DMS153 treated with DMSO at 0.1 percent for 48 hours (cell line): ENCODE data around the gene TLE4.

ENCODE experiments used
- DNase-seq: peaks from one replicate; lab custom pipeline; 2025; ENCODE audit not compliant: unreplicated experiment; lab: John Stamatoyannopoulos, UW

TLE4 gene

DNA sequence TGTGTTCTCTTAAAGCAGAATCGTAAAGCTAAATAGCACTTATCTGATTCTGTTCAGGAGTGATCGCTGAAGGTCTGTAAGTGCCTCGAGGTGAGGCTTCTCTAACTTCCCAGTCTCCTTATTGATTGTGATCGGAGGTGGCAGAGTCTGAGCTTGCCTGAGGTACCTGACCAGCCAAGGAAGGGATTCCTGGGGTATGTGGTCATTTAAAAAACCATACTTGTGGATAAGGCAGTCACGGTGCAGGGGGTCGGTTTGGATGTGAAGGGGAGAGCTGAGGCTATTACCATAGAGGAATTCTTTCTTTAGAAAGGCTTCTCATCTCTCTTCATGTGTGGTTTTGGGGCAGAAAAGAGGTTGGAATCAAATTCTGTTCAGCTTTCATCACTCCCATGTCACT is 193.7 kb downstream of the TLE4 start:
- DNase-seq = no peak

DNA sequence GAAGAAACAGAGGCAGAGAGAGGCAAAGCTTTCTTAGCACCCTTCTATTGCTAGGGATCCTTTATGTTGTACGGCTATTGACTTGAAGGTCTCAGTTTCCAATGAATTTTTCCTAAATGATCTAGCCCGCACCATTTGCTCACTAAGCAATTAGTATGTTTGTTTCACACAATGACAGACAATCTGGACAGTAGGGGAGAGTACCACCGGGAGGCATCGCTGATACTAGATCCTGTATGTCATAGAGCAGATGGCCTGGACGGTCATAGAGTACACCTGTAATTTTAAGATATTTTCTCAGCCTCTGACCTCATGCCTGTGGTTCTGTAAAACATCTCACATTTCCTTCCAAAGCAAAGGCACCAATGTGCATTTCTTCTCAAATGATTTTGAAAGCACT is 194.3 kb downstream of the TLE4 start:
- no peak for DNase-seq

DNA sequence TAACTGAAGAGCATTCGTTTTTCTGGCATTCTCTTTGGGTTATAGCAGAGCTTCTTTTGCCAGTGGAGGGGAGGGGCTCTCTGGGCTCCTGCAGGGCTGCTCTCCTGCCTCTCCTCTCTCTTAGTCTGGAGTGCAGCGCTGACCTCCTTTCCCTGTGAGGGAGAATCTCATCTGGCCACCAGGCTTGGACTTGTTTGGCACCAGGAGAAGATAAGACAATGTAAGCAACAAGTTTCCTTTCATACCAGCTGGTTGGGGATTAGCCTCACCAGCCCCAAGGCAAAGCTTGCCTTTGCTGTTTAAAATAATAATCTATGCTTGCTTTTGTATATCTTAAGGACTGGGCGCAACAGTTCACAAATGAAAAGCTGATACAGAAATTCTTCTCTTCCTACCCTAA is 196.4 kb downstream of the TLE4 start:
- DNase-seq = no peak

DNA sequence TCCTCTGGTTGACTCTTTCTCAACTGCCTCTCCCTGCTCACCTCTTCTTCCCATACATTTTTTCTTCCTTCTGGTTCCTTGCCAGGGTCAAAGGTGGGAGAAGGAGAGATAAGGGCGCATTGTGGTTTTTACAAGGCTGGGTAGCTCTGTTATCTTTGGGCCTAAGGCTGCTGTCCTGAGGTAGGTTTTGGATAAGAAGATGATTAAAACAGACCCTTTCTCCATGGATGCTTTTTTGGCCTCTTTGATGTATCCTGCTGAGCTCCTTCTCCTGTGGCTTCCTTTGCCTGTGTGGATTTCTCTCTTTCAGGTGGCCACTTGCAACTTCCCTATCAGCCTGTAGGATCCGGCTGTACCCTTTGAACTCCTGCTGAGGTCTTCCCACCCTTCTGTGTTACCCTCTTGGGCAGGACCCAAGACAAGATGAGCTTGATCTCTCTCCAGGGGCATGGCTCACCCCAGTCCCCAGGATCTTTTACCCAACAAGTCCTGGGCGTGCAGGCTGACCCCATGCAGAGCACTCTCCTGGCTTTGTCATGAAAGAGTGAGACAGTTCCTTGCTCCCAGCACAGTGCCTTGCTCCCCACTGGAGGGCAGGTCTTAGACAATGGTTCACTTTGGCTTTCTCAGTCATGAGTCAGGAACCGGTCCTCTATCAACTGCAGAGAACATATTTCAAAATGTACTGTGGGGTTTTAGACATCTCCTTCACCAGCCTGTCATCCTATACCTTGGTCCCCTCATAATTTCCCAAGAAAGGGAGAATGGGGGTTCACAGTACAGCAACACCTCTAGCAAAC is 197.9 kb downstream of the TLE4 start:
- DNase-seq = no peak

DNA sequence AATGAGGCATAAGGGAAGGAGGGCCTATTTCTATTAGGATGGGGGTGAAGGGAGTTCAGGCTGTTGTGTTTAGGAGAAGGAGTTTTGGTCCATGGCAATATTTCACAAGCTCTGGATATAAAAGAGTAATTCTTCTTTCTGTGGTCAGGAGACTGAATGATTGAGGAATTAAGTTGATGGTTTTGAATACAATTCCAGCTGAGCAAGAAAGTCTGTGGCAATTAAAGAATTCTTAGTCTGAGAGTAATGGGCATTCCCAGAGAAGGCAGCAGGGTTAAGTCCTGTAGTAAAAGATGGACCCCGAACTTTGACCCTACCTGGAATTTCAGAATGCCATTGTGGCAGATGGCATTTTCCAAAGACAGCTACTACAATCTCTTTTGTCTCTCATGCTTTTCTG is 202.6 kb downstream of the TLE4 start:
- DNase-seq = no peak
